Nephron progenitor cell (in vitro differentiated cells): ENCODE measurements around the gene PPP6C.
"Not testable (repeated sequence)": the region's sequence is repeated elsewhere in the genome, so short reads cannot be mapped to it uniquely, and the experiment has no call there.

Source experiments
- DNase-seq: peaks from one replicate; pipeline ENCODE4 v3.0.0; 2021
- H3K27ac Mint-ChIP-seq: 2 replicates; pipeline ENCODE4 v1.8.0; 2021; ENCODE audit warnings: mild to moderate bottlenecking, moderate library complexity, mixed read lengths
- H3K27me3 Mint-ChIP-seq: 2 replicates; pipeline ENCODE4 v1.8.0; 2021; ENCODE audit warnings: mild to moderate bottlenecking, low read depth, mixed read lengths; ENCODE audit not compliant: poor library complexity
- H3K36me3 Mint-ChIP-seq: 2 replicates; pipeline ENCODE4 v1.8.0; 2021; ENCODE audit warnings: low read depth, mixed read lengths
- H3K4me1 Mint-ChIP-seq: 2 replicates; pipeline ENCODE4 v1.8.0; 2021; ENCODE audit warnings: mixed read lengths
- H3K4me3 Mint-ChIP-seq: 2 replicates; pipeline ENCODE4 v1.8.0; 2021; ENCODE audit warnings: mild to moderate bottlenecking, moderate library complexity, mixed read lengths
- H3K9me3 Mint-ChIP-seq: 2 replicates; pipeline ENCODE4 v1.8.0; 2021; ENCODE audit warnings: mild to moderate bottlenecking, moderate library complexity, mixed read lengths
- CTCF ChIP-seq: fragments of 200-600 bp; sonication (generic); IDR thresholded peaks from 2 replicates; pipeline ENCODE4 v1.5.0; 2021; ENCODE audit warnings: antibody characterized with exemption

PPP6C gene

DNA sequence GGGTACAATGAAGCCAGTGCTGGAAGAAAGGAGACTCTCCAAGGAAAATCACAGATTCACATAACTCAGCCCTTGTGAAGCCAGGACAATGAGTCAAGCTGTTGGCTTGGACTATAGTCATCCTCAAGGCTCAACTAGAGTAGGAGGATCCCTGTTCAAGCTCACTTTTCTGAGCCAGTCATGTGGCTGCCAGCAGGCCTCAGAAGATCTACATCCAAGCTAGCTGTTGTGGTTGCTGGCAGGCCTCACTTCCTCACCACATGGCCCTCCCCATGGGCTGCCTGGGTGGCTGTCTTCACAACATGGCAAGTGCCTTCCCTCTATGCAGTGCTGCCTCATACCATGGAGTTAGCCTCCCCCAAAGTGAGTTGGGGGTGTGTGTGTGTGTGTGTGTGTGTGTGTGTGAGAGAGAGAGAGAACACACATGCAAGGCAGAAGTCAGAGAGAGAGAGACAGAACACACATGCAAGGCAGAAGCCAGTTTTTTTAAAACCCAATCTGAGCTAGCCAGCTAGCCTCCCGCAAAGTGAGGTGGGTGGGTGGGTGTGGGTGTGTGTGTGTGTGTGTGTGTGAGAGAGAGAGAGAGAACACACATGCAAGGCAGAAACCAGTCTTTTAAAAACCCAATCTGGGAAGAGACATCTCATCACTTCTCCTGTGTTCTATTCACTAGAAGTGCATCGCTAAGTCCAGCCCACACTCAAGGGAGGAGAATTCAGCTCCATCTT lies 63.4 kb downstream of the PPP6C start:
- Mint-ChIP-seq H3K4me3 (no peak overlapping the region), H3K36me3 (peaks cover 18% of the 10 kb centered on the region), H3K4me1 (peaks cover 15% of the 10 kb centered on the region), H3K9me3 (no peaks in the 10 kb centered on the region), H3K27me3 (no peaks in the 10 kb centered on the region), H3K27ac (peak overlapping the region; percentile 99)
- DNase-seq: no peak
- TF ChIP-seq CTCF: no peak

- Mint-ChIP-seq H3K36me3 (peaks cover 18% of the 10 kb centered on the region), H3K27me3 (no peaks in the 10 kb centered on the region), H3K4me1 (peaks cover 21% of the 10 kb centered on the region), H3K4me3 (no peak overlapping the region), H3K9me3 (no peaks in the 10 kb centered on the region), H3K27ac (peak overlapping the region; percentile 99)
- TF ChIP-seq CTCF: no peak
- no peak for DNase-seq
Measured at GRCh38 chr9:125125523-125125922, 64.1 kb downstream of the PPP6C start.

- no peak for TF ChIP-seq CTCF
- Mint-ChIP-seq H3K27ac (peak overlapping the region; percentile 9), H3K4me3 (no peak overlapping the region), H3K4me1 (peaks cover 21% of the 10 kb centered on the region), H3K27me3 (no peaks in the 10 kb centered on the region), H3K36me3 (peaks cover 31% of the 10 kb centered on the region), H3K9me3 (no peaks in the 10 kb centered on the region)
- DNase-seq: no peak
Measured at GRCh38 chr9:125121146-125121545, 68.5 kb downstream of the PPP6C start.

DNA sequence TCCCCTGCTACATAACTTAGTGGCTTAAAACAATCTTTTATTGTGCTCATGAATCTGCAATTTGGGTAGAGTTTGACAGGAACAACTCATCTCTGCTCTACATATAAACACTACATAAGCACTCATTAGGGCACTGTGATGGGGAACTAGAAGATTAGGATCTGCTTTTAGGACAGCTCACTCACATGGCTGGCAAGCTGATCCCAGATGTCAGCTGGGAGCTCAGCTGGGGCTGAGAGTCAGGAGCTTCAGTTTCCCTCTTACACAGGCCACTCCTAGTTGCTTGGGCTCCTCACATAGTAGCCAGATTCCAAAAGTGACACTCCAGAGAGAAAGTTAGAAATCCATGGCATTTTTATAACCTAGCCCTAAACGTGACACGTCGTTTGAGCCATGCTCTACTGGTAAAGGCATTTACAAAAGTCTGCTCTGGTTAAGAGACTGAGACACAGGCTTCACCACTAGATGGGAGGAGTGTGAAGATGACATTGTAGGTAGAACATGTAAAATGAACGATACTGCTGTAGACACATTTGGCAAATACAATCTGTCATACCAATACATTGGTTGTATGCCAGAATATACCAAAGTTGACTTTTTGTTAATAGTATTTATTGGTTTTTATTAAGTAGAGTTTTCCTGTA lies 69.8 kb downstream of the PPP6C start:
- Mint-ChIP-seq H3K27ac (peak overlapping the region; percentile 6), H3K27me3 (no peaks in the 10 kb centered on the region), H3K4me1 (peaks cover 14% of the 10 kb centered on the region), H3K36me3 (peaks cover 30% of the 10 kb centered on the region), H3K9me3 (peaks cover 3% of the 10 kb centered on the region), H3K4me3 (no peak overlapping the region)
- no peak for TF ChIP-seq CTCF
- no peak for DNase-seq

DNA sequence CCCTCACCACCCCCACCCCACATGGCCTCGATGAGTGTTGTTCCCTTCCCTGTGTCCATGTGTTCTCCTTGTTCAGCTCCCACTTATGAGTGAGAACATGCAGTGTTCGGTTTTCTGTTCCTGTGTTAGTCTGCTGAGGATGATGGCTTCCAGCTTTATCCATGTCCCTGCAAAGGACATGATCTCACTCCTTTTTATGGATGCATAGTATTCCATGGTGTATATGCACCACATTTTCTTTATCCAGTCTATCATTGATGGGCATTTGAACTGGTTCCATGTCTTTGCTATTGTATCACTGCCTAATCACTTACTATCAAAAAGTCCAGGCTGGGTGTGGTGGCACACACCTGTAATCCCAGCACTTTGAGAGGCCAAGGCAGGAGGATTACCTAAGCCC lies 70.9 kb downstream of the PPP6C start:
- H3K27me3 Mint-ChIP-seq, H3K27ac Mint-ChIP-seq, H3K4me3 Mint-ChIP-seq, DNase-seq: not testable (repeated sequence)
- Mint-ChIP-seq H3K36me3 (peaks cover 29% of the 10 kb centered on the region), H3K9me3 (peaks cover 12% of the 10 kb centered on the region), H3K4me1 (peaks cover 14% of the 10 kb centered on the region)

- not testable (repeated sequence) for H3K4me3 Mint-ChIP-seq, H3K27ac Mint-ChIP-seq, H3K27me3 Mint-ChIP-seq, DNase-seq, H3K4me1 Mint-ChIP-seq
- H3K36me3 Mint-ChIP-seq: peaks cover 65% of the 10 kb centered on the region
- H3K9me3 Mint-ChIP-seq: peaks cover 54% of the 10 kb centered on the region
Measured at GRCh38 chr9:125114503-125114902, 75.1 kb downstream of the PPP6C start.

DNA sequence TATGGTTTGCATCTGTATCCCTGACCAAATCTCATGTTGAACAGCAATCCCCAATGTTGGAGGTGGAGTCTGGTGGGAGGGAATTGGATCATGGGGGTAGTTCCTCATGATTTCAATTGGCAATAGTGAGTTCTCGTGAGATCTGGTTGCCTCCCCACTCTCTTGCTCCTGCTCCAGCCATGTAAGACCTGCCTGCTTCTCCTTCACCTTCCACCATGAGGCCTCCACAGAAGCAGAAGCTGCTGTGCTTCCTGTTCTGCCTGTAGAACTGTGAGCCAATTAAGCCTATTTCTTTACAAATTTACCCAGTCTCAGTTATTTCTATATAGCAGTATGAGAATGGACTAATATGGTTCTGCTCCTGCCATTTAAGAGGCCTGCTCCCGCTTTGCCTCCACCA lies 79.1 kb downstream of the PPP6C start:
- H3K9me3 Mint-ChIP-seq: peaks cover 70% of the 10 kb centered on the region
- no peak overlapping the region for H3K27ac Mint-ChIP-seq
- H3K4me1 Mint-ChIP-seq: no peaks in the 10 kb centered on the region
- TF ChIP-seq CTCF: no peak
- no peak overlapping the region for H3K4me3 Mint-ChIP-seq
- peaks cover 8% of the 10 kb centered on the region for H3K27me3 Mint-ChIP-seq
- H3K36me3 Mint-ChIP-seq: peaks cover 57% of the 10 kb centered on the region
- DNase-seq: no peak

DNA sequence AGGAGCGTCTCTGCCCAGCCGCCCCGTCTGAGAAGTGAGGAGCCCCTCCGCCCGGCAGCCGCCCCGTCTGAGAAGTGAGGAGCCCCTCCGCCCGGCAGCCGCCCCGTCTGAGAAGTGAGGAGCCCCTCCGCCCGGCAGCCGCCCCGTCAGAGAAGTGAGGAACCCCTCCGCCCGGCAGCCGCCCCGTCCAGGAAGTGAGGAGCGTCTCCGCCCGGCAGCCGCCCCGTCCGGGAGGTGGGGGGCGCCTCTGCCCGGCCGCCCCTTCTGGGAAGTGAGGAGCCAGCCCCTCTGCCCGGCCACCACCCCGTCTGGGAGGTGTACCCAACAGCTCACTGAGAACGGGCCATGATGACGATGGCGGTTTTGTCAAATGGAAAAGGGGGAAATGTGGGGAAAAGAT lies 81.1 kb downstream of the PPP6C start:
- Mint-ChIP-seq H3K36me3 (peaks cover 44% of the 10 kb centered on the region), H3K9me3 (peaks cover 57% of the 10 kb centered on the region)
- not testable (repeated sequence) for H3K27ac Mint-ChIP-seq, H3K27me3 Mint-ChIP-seq, DNase-seq, H3K4me1 Mint-ChIP-seq, H3K4me3 Mint-ChIP-seq
